BLaER1 (cell line): ENCODE measurements around the gene CDKL5.

Source experiments
- H3K27ac ChIP-seq: shearing (Covaris generic); formaldehyde crosslinking; 2 replicates; pipeline ENCODE4 v1.8.1; 2022
- H3K27me3 ChIP-seq: shearing (Covaris generic); formaldehyde crosslinking; 2 replicates; pipeline ENCODE4 v1.8.1; 2022
- H3K36me3 ChIP-seq: shearing (Covaris generic); formaldehyde crosslinking; 2 replicates; pipeline ENCODE4 v1.8.1; 2022
- H3K4me1 ChIP-seq: shearing (Covaris generic); formaldehyde crosslinking; 2 replicates; pipeline ENCODE4 v1.8.1; 2022
- H3K4me2 ChIP-seq: shearing (Covaris generic); formaldehyde crosslinking; 2 replicates; pipeline ENCODE4 v1.8.1; 2022
- H3K4me3 ChIP-seq: shearing (Covaris generic); formaldehyde crosslinking; 2 replicates; pipeline ENCODE4 v1.8.1; 2022
- H3K9ac ChIP-seq: shearing (Covaris generic); formaldehyde crosslinking; 2 replicates; pipeline ENCODE4 v1.8.1; 2022
- H3K9me3 ChIP-seq: shearing (Covaris generic); formaldehyde crosslinking; 2 replicates; pipeline ENCODE4 v1.8.1; 2022
- H4K20me1 ChIP-seq: shearing (Covaris generic); formaldehyde crosslinking; 2 replicates; pipeline ENCODE4 v1.8.1; 2022
- Cebpa-rat ChIP-seq: shearing (Covaris generic); IDR thresholded peaks from 2 replicates; pipeline ENCODE4 v1.8.1; 2022

CDKL5 gene

GRCh38 chrX:18425199-18426003, at the start of gene CDKL5:
CDKL5 (plus strand) TSS chrX:18425608; CDS start chrX:18507097, 81,489 bp downstream.
- Histone ChIP-seq H3K4me2 (peak within 1 kb of the TSS; percentile 85), H3K27me3 (peaks cover 74% of the 10 kb centered on the region), H3K4me1 (0 out of 2 replicates have a peak, but pooled peaks cover 5% of the 10 kb centered on the region), H4K20me1 (peaks cover 32% of the 10 kb centered on the region; the same call in 1 of the 2 replicates), H3K9me3 (no peaks in the 10 kb centered on the region), H3K36me3 (no peaks in the 10 kb centered on the region), H3K27ac (no peak within 1 kb of the TSS), H3K9ac (peak within 1 kb of the TSS; percentile 49; the same call in 1 of the 2 replicates), H3K4me3 (peak within 1 kb of the TSS; percentile 75)
- no peak for TF ChIP-seq Cebpa-rat

- no peaks in the 10 kb centered on the region for H3K4me1 ChIP-seq
- H3K27ac ChIP-seq, result no peak overlapping the region
- H3K36me3 ChIP-seq, result no peaks in the 10 kb centered on the region
- peaks cover 58% of the 10 kb centered on the region for H3K27me3 ChIP-seq
- H4K20me1 ChIP-seq, result no peaks in the 10 kb centered on the region
- TF ChIP-seq Cebpa-rat, result no peak
- no peak overlapping the region for H3K9ac ChIP-seq
- H3K4me3 ChIP-seq, result no peak overlapping the region
- H3K9me3 ChIP-seq, result no peaks in the 10 kb centered on the region
- no peak overlapping the region for H3K4me2 ChIP-seq
These were observed 47.6 kb upstream of the CDKL5 start for GRCh38 chrX:18377796-18378195.

GRCh38 chrX:18389966-18390365, 35.4 kb upstream of the CDKL5 start:
- no peak overlapping the region for H3K4me2 ChIP-seq
- H4K20me1 ChIP-seq, result no peaks in the 10 kb centered on the region
- no peaks in the 10 kb centered on the region for H3K9me3 ChIP-seq
- H3K27ac ChIP-seq, result no peak overlapping the region
- no peak overlapping the region for H3K9ac ChIP-seq
- TF ChIP-seq Cebpa-rat, result no peak
- no peak overlapping the region for H3K4me3 ChIP-seq
- H3K36me3 ChIP-seq, result no peaks in the 10 kb centered on the region
- peaks cover 39% of the 10 kb centered on the region for H3K27me3 ChIP-seq
- H3K4me1 ChIP-seq, result no peaks in the 10 kb centered on the region

GRCh38 chrX:18390941-18391538, 34.4 kb upstream of the CDKL5 start:
- no peak for TF ChIP-seq Cebpa-rat
- H3K4me2 ChIP-seq, result no peak overlapping the region
- H4K20me1 ChIP-seq, result no peaks in the 10 kb centered on the region

GRCh38 chrX:18394477-18394876, 30.9 kb upstream of the CDKL5 start:
- H3K9me3 ChIP-seq, result no peaks in the 10 kb centered on the region
- H3K36me3 ChIP-seq, result no peaks in the 10 kb centered on the region
- H3K27ac ChIP-seq, result no peak overlapping the region
- no peaks in the 10 kb centered on the region for H4K20me1 ChIP-seq
- no peak for TF ChIP-seq Cebpa-rat
- no peak overlapping the region for H3K4me2 ChIP-seq
- H3K4me3 ChIP-seq, result no peak overlapping the region
- H3K27me3 ChIP-seq, result peaks cover 32% of the 10 kb centered on the region
- no peaks in the 10 kb centered on the region for H3K4me1 ChIP-seq
- H3K9ac ChIP-seq, result no peak overlapping the region

More at GRCh38 chrX:18390941-18391538, 34.4 kb upstream of the CDKL5 start:
- Histone ChIP-seq H3K36me3 (no peaks in the 10 kb centered on the region), H3K27ac (no peak overlapping the region), H3K27me3 (peaks cover 39% of the 10 kb centered on the region), H3K9ac (no peak overlapping the region), H3K4me3 (no peak overlapping the region), H3K9me3 (no peaks in the 10 kb centered on the region), H3K4me1 (no peaks in the 10 kb centered on the region)

- Histone ChIP-seq H4K20me1 (no peaks in the 10 kb centered on the region), H3K27me3 (peaks cover 65% of the 10 kb centered on the region), H3K9ac (no peak overlapping the region), H3K4me3 (no peak overlapping the region), H3K27ac (no peak overlapping the region), H3K4me2 (no peak overlapping the region), H3K4me1 (no peaks in the 10 kb centered on the region), H3K9me3 (no peaks in the 10 kb centered on the region), H3K36me3 (no peaks in the 10 kb centered on the region)
- no peak for TF ChIP-seq Cebpa-rat
These were observed 23.6 kb upstream of the CDKL5 start for GRCh38 chrX:18401848-18402213.

- H3K4me1 ChIP-seq, result no peaks in the 10 kb centered on the region
- no peak overlapping the region for H3K9ac ChIP-seq
- no peak overlapping the region for H3K27ac ChIP-seq
- no peak overlapping the region for H3K4me2 ChIP-seq
- no peaks in the 10 kb centered on the region for H3K36me3 ChIP-seq
- H4K20me1 ChIP-seq, result no peaks in the 10 kb centered on the region
- TF ChIP-seq Cebpa-rat, result no peak
- H3K4me3 ChIP-seq, result no peak overlapping the region
- no peaks in the 10 kb centered on the region for H3K9me3 ChIP-seq
- H3K27me3 ChIP-seq, result peaks cover 83% of the 10 kb centered on the region
These were observed 18.7 kb upstream of the CDKL5 start for GRCh38 chrX:18406531-18407266.

- H3K27me3 ChIP-seq, result peaks cover 58% of the 10 kb centered on the region
- H3K4me2 ChIP-seq, result no peak overlapping the region
- H3K4me3 ChIP-seq, result no peak overlapping the region
- no peaks in the 10 kb centered on the region for H3K36me3 ChIP-seq
- H3K9ac ChIP-seq, result no peak overlapping the region
- no peak overlapping the region for H3K27ac ChIP-seq
- no peaks in the 10 kb centered on the region for H3K4me1 ChIP-seq
- no peak for TF ChIP-seq Cebpa-rat
- H3K9me3 ChIP-seq, result no peaks in the 10 kb centered on the region
- H4K20me1 ChIP-seq, result no peaks in the 10 kb centered on the region
These were observed 15.4 kb upstream of the CDKL5 start for GRCh38 chrX:18410038-18410437.

- Histone ChIP-seq H4K20me1 (no peaks in the 10 kb centered on the region), H3K9me3 (no peaks in the 10 kb centered on the region), H3K27me3 (peaks cover 21% of the 10 kb centered on the region; the same call in 1 of the 2 replicates), H3K27ac (no peak overlapping the region), H3K9ac (no peak overlapping the region), H3K4me2 (no peak overlapping the region), H3K36me3 (no peaks in the 10 kb centered on the region), H3K4me3 (no peak overlapping the region), H3K4me1 (no peaks in the 10 kb centered on the region)
- TF ChIP-seq Cebpa-rat, result no peak
These were observed 10.0 kb upstream of the CDKL5 start for GRCh38 chrX:18415386-18415785.

GRCh38 chrX:18422325-18422724, 3.1 kb upstream of the CDKL5 start:
- Histone ChIP-seq H3K9me3 (no peaks in the 10 kb centered on the region), H3K4me3 (no peak overlapping the region), H3K27me3 (peaks cover 49% of the 10 kb centered on the region), H3K9ac (no peak overlapping the region), H4K20me1 (peaks cover 11% of the 10 kb centered on the region; the same call in 1 of the 2 replicates), H3K27ac (no peak overlapping the region), H3K36me3 (no peaks in the 10 kb centered on the region), H3K4me2 (no peak overlapping the region), H3K4me1 (0 out of 2 replicates have a peak, but pooled peaks cover 5% of the 10 kb centered on the region)
- TF ChIP-seq Cebpa-rat, result no peak
